H1 (cell line): ENCODE results near the gene TPRX1. TPM values are rescaled to one million over a fixed set of nuclear protein-coding genes. Genes with fewer than 3 reads are reported as not detected.

Experiments
- CEBPB ChIP-seq: IDR thresholded peaks from 2 replicates; pipeline ENCODE4 v1.6.1; 2012; ENCODE audit warnings: low read depth, low read length
- FOSL1 ChIP-seq: IDR thresholded peaks from 2 replicates; pipeline ENCODE4 v1.6.1; 2011; ENCODE audit warnings: mild to moderate bottlenecking, low read depth, low read length, moderate library complexity; ENCODE audit not compliant: insufficient read depth
- GABPA ChIP-seq: IDR thresholded peaks from 2 replicates; pipeline ENCODE4 v1.6.1; 2011; ENCODE audit warnings: mild to moderate bottlenecking, low read length, moderate library complexity, borderline replicate concordance; ENCODE audit not compliant: insufficient read depth
- GTF2F1 ChIP-seq: IDR thresholded peaks from 2 replicates; pipeline ENCODE4 v1.6.1; 2012; ENCODE audit warnings: low read depth, low read length, improper control_type of control experiment, borderline replicate concordance
- PHF8 ChIP-seq: fragments of 200-600 bp; sonication (generic); conservative IDR thresholded peaks from 2 replicates; pipeline ENCODE4 v1.7.1; 2012; ENCODE audit warnings: low read depth, mild to moderate bottlenecking, inconsistent platforms, low read length, moderate library complexity
- POLR2AphosphoS5 ChIP-seq: IDR thresholded peaks from 2 replicates; pipeline ENCODE4 v1.6.1; 2011; ENCODE audit warnings: low read depth, low read length
- SIN3A ChIP-seq, 2 experiments: IDR thresholded peaks in 1 of 2; conservative IDR thresholded peaks in 1 of 2; 2 replicates each; pipeline ENCODE4 v1.6.1; 2011 to 2012; ENCODE audit warnings: low read length in 2 of 2, improper control_type of control experiment in 1 of 2, low read depth in 1 of 2, mild to moderate bottlenecking in 1 of 2
- polyA plus RNA-seq, 7 experiments: library from polyadenylated mRNA; depleted of rRNA in 3 of 7; stranded (reverse) in 5 of 7; unstranded in 2 of 7; fragments of >200 nt in 5 of 7; fragments of 200-250 nt in 2 of 7; gene quantifications; 1 replicate in 5 of 7; 2 replicates in 1 of 7; 4 replicates in 1 of 7; pipeline versions ENCODE4 v1.2.1 to v1.2.3, GENCODE V29; 2011 to 2013; ENCODE audit warnings: missing spikeins in 2 of 7, mixed read lengths in 2 of 7
- total RNA-seq: library from RNA; stranded (reverse); fragmentation: NEBNext Ultra II Directional; extraction: Animal tissue kit (Norgen Biotek cat#: 25700); gene quantifications from 2 replicates; pipeline ENCODE4 v1.2.1, GENCODE V29; 2021
- TF ChIP-seq, protein P1 (sequence below): fragments of 300-600 bp; sonication (generic); IDR thresholded peaks from 2 replicates; pipeline ENCODE4 v1.7.1; 2012; ENCODE audit warnings: low read length, moderate library complexity, mild to moderate bottlenecking, inconsistent platforms; ENCODE audit not compliant: insufficient replicate concordance
- TF ChIP-seq, protein P2 (sequence below): IDR thresholded peaks from 2 replicates; pipeline ENCODE4 v1.6.1; 2012; ENCODE audit warnings: inconsistent platforms

Gene TPRX1
- total and polyA plus RNA-seq, 2 of the 8 experiments (the other 6 are each of a cell fraction or from before 2014, with no cell fraction given), result 0.03 TPM; not detected in 1

DNA sequence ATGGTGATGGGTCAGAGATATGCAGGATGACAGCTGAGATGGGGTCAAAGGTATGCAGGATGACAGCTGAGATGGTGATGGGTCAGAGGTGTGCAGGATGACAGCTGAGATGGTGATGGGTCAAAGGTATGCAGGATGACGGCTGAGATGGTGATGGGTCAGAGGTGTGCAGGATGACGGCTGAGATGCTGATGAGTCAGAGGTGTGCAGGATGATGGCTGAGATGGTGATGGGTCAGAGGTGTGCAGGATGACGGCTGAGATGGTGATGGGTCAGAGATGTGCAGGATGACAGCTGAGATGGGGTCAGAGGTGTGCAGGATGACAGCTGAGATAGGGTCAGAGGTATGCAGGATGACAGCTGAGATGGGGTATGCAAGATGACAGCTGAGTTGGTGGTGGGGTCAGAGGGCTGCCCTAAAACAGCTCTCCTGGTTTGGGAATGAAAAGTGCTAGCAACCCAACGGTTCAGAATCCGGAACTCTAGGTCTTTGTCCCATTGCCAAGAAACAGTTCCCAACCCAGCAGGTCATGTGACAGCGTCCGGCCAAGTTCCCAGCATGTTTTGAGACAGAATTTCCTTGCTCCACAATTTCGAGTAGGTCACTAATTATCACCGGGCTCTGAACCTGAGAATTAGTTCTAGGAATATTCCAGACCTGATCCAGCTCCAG lies 22.6 kb downstream of the TPRX1 start (continued):
- TF ChIP-seq, protein P1, sequence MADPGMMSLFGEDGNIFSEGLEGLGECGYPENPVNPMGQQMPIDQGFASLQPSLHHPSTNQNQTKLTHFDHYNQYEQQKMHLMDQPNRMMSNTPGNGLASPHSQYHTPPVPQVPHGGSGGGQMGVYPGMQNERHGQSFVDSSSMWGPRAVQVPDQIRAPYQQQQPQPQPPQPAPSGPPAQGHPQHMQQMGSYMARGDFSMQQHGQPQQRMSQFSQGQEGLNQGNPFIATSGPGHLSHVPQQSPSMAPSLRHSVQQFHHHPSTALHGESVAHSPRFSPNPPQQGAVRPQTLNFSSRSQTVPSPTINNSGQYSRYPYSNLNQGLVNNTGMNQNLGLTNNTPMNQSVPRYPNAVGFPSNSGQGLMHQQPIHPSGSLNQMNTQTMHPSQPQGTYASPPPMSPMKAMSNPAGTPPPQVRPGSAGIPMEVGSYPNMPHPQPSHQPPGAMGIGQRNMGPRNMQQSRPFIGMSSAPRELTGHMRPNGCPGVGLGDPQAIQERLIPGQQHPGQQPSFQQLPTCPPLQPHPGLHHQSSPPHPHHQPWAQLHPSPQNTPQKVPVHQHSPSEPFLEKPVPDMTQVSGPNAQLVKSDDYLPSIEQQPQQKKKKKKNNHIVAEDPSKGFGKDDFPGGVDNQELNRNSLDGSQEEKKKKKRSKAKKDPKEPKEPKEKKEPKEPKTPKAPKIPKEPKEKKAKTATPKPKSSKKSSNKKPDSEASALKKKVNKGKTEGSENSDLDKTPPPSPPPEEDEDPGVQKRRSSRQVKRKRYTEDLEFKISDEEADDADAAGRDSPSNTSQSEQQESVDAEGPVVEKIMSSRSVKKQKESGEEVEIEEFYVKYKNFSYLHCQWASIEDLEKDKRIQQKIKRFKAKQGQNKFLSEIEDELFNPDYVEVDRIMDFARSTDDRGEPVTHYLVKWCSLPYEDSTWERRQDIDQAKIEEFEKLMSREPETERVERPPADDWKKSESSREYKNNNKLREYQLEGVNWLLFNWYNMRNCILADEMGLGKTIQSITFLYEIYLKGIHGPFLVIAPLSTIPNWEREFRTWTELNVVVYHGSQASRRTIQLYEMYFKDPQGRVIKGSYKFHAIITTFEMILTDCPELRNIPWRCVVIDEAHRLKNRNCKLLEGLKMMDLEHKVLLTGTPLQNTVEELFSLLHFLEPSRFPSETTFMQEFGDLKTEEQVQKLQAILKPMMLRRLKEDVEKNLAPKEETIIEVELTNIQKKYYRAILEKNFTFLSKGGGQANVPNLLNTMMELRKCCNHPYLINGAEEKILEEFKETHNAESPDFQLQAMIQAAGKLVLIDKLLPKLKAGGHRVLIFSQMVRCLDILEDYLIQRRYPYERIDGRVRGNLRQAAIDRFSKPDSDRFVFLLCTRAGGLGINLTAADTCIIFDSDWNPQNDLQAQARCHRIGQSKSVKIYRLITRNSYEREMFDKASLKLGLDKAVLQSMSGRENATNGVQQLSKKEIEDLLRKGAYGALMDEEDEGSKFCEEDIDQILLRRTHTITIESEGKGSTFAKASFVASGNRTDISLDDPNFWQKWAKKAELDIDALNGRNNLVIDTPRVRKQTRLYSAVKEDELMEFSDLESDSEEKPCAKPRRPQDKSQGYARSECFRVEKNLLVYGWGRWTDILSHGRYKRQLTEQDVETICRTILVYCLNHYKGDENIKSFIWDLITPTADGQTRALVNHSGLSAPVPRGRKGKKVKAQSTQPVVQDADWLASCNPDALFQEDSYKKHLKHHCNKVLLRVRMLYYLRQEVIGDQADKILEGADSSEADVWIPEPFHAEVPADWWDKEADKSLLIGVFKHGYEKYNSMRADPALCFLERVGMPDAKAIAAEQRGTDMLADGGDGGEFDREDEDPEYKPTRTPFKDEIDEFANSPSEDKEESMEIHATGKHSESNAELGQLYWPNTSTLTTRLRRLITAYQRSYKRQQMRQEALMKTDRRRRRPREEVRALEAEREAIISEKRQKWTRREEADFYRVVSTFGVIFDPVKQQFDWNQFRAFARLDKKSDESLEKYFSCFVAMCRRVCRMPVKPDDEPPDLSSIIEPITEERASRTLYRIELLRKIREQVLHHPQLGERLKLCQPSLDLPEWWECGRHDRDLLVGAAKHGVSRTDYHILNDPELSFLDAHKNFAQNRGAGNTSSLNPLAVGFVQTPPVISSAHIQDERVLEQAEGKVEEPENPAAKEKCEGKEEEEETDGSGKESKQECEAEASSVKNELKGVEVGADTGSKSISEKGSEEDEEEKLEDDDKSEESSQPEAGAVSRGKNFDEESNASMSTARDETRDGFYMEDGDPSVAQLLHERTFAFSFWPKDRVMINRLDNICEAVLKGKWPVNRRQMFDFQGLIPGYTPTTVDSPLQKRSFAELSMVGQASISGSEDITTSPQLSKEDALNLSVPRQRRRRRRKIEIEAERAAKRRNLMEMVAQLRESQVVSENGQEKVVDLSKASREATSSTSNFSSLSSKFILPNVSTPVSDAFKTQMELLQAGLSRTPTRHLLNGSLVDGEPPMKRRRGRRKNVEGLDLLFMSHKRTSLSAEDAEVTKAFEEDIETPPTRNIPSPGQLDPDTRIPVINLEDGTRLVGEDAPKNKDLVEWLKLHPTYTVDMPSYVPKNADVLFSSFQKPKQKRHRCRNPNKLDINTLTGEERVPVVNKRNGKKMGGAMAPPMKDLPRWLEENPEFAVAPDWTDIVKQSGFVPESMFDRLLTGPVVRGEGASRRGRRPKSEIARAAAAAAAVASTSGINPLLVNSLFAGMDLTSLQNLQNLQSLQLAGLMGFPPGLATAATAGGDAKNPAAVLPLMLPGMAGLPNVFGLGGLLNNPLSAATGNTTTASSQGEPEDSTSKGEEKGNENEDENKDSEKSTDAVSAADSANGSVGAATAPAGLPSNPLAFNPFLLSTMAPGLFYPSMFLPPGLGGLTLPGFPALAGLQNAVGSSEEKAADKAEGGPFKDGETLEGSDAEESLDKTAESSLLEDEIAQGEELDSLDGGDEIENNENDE, result no peak
- TF ChIP-seq, protein P2, sequence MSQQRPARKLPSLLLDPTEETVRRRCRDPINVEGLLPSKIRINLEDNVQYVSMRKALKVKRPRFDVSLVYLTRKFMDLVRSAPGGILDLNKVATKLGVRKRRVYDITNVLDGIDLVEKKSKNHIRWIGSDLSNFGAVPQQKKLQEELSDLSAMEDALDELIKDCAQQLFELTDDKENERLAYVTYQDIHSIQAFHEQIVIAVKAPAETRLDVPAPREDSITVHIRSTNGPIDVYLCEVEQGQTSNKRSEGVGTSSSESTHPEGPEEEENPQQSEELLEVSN, result no peak
- TF ChIP-seq GABPA (no peak), SIN3A (conservative IDR thresholded peaks at IDR 0.05 in 1 of 2, IDR thresholded peaks at IDR 0.05 in 1 of 2; ENCODE audit: low read depth in 1 of 2, low read length in 2 of 2) (no peak), PHF8 (no peak), POLR2AphosphoS5 (no peak), GTF2F1 (no peak), FOSL1 (no peak), CEBPB (no peak)
